Activated CD4-positive, alpha-beta T cell treated with anti-CD3 and anti-CD28 coated beads, Interleukin-2, amount 10 ng/mL, durations not matched to agents 7 days and 5 days (primary cell): ENCODE results near the gene TCF4. TPM values are rescaled to one million over a fixed set of nuclear protein-coding genes. Genes with fewer than 3 reads are reported as not detected.

Source experiments
- CTCF ChIA-PET: fragments of 350-600 bp; sonication (Branson Sonifier 250); formaldehyde crosslinking; loops from one replicate; lab custom pipeline; 2021; ENCODE audit warnings: antibody characterized with exemption; lab: Charles Lee
- POLR2A ChIA-PET: fragments of 350-600 bp; sonication (Branson Sonifier 250); formaldehyde crosslinking; loops from one replicate; lab custom pipeline; 2021; ENCODE audit warnings: antibody characterized with exemption; lab: Charles Lee
- DNase-seq: peaks from one replicate; pipeline ENCODE4 v3.0.0-alpha.2; 2020
- H3K27ac Mint-ChIP-seq: one replicate; pipeline ENCODE4 v1.8.0; 2021; ENCODE audit warnings: mild to moderate bottlenecking, moderate library complexity, mixed read lengths
- H3K27me3 Mint-ChIP-seq: one replicate; pipeline ENCODE4 v1.8.0; 2021; ENCODE audit warnings: mixed read lengths
- H3K36me3 Mint-ChIP-seq: one replicate; pipeline ENCODE4 v1.8.0; 2021; ENCODE audit warnings: low read depth, mixed read lengths
- H3K4me1 Mint-ChIP-seq: one replicate; pipeline ENCODE4 v1.8.0; 2021; ENCODE audit warnings: mixed read lengths
- H3K4me3 Mint-ChIP-seq: one replicate; pipeline ENCODE4 v1.8.0; 2021; ENCODE audit warnings: mild to moderate bottlenecking, moderate library complexity, mixed read lengths
- H3K9me3 Mint-ChIP-seq: one replicate; pipeline ENCODE4 v1.8.0; 2021; ENCODE audit warnings: mixed read lengths
- total RNA-seq, 2 experiments: library from RNA; stranded (reverse); gene quantifications; one replicate each; pipeline ENCODE4 v1.2.3, GENCODE V29; 2021

Gene TCF4
- total RNA-seq, 2 experiments from 2014 or later = 1.7 to 2.4 TPM

- H3K4me3 Mint-ChIP-seq = no peak overlapping the region
- no peaks in the 10 kb centered on the region for H3K4me1 Mint-ChIP-seq
- ChIA-PET CTCF (no interaction called here), POLR2A (no interaction called here)
- no peak for DNase-seq
- no peak overlapping the region for H3K27ac Mint-ChIP-seq
- H3K27me3 Mint-ChIP-seq = peaks cover 13% of the 10 kb centered on the region
- H3K36me3 Mint-ChIP-seq = no peaks in the 10 kb centered on the region
- H3K9me3 Mint-ChIP-seq = no peaks in the 10 kb centered on the region
Measured at GRCh38 chr18:55336438-55337100, 251.4 kb downstream of the TCF4 start.

- CTCF ChIA-PET = no interaction called here
- Mint-ChIP-seq H3K4me1 (no peaks in the 10 kb centered on the region), H3K27ac (no peak overlapping the region), H3K27me3 (peaks cover 13% of the 10 kb centered on the region), H3K9me3 (no peaks in the 10 kb centered on the region), H3K4me3 (no peak overlapping the region), H3K36me3 (no peaks in the 10 kb centered on the region)
- POLR2A ChIA-PET = no interaction called here
- DNase-seq = no peak
Measured at GRCh38 chr18:55334875-55335274, 253.1 kb downstream of the TCF4 start.

GRCh38 chr18:55331301-55331700 is 256.7 kb downstream of the TCF4 start:
- Mint-ChIP-seq H3K27me3 (peaks cover 5% of the 10 kb centered on the region), H3K4me1 (no peaks in the 10 kb centered on the region), H3K4me3 (no peak overlapping the region), H3K9me3 (no peaks in the 10 kb centered on the region), H3K27ac (no peak overlapping the region), H3K36me3 (no peaks in the 10 kb centered on the region)
- CTCF ChIA-PET = no interaction called here
- POLR2A ChIA-PET = no interaction called here
- DNase-seq = no peak

GRCh38 chr18:55328301-55328700 is 259.7 kb downstream of the TCF4 start:
- H3K27ac Mint-ChIP-seq = no peak overlapping the region
- H3K27me3 Mint-ChIP-seq = peaks cover 12% of the 10 kb centered on the region
- no peak overlapping the region for H3K4me3 Mint-ChIP-seq
- DNase-seq = no peak
- H3K9me3 Mint-ChIP-seq = no peaks in the 10 kb centered on the region
- no peaks in the 10 kb centered on the region for H3K36me3 Mint-ChIP-seq
- POLR2A ChIA-PET = no interaction called here
- no peaks in the 10 kb centered on the region for H3K4me1 Mint-ChIP-seq
- CTCF ChIA-PET = no interaction called here

- POLR2A ChIA-PET = no interaction called here
Measured at GRCh38 chr18:55327454-55327853, 260.5 kb downstream of the TCF4 start.

GRCh38 chr18:55326134-55326533 is 261.9 kb downstream of the TCF4 start:
- H3K4me1 Mint-ChIP-seq = peaks cover 6% of the 10 kb centered on the region
- no peaks in the 10 kb centered on the region for H3K36me3 Mint-ChIP-seq
- no peak overlapping the region for H3K27ac Mint-ChIP-seq
- H3K9me3 Mint-ChIP-seq = no peaks in the 10 kb centered on the region
- DNase-seq = no peak
- no peak overlapping the region for H3K4me3 Mint-ChIP-seq
- POLR2A ChIA-PET = no interaction called here
- CTCF ChIA-PET = no interaction called here
- H3K27me3 Mint-ChIP-seq = peaks cover 23% of the 10 kb centered on the region

More at GRCh38 chr18:55327454-55327853, 260.5 kb downstream of the TCF4 start:
- Mint-ChIP-seq H3K36me3 (no peaks in the 10 kb centered on the region), H3K27me3 (peaks cover 16% of the 10 kb centered on the region), H3K4me3 (no peak overlapping the region), H3K9me3 (no peaks in the 10 kb centered on the region), H3K4me1 (no peaks in the 10 kb centered on the region), H3K27ac (no peak overlapping the region)
- no peak for DNase-seq
- CTCF ChIA-PET = no interaction called here

- no peaks in the 10 kb centered on the region for H3K36me3 Mint-ChIP-seq
- H3K27me3 Mint-ChIP-seq = peaks cover 35% of the 10 kb centered on the region
- no peak for DNase-seq
- peaks cover 7% of the 10 kb centered on the region for H3K4me1 Mint-ChIP-seq
- H3K9me3 Mint-ChIP-seq = no peaks in the 10 kb centered on the region
- H3K4me3 Mint-ChIP-seq = no peak overlapping the region
- ChIA-PET POLR2A (no interaction called here), CTCF (no interaction called here)
- no peak overlapping the region for H3K27ac Mint-ChIP-seq
Measured at GRCh38 chr18:55324166-55324565, 263.8 kb downstream of the TCF4 start.

- H3K36me3 Mint-ChIP-seq = no peaks in the 10 kb centered on the region
- ChIA-PET CTCF (no interaction called here), POLR2A (no interaction called here)
- H3K4me1 Mint-ChIP-seq = peaks cover 7% of the 10 kb centered on the region
- DNase-seq = no peak
- no peak overlapping the region for H3K27ac Mint-ChIP-seq
- no peak overlapping the region for H3K4me3 Mint-ChIP-seq
- H3K9me3 Mint-ChIP-seq = no peaks in the 10 kb centered on the region
- peaks cover 38% of the 10 kb centered on the region for H3K27me3 Mint-ChIP-seq
Measured at GRCh38 chr18:55323051-55323994, 264.7 kb downstream of the TCF4 start.

GRCh38 chr18:55322178-55322735 is 265.7 kb downstream of the TCF4 start:
- peaks cover 7% of the 10 kb centered on the region for H3K4me1 Mint-ChIP-seq
- POLR2A ChIA-PET = no interaction called here
- no peak for DNase-seq
- CTCF ChIA-PET = no interaction called here
- H3K27me3 Mint-ChIP-seq = peaks cover 43% of the 10 kb centered on the region
- H3K4me3 Mint-ChIP-seq = peak overlapping the region; percentile 34
- no peak overlapping the region for H3K27ac Mint-ChIP-seq
- H3K36me3 Mint-ChIP-seq = no peaks in the 10 kb centered on the region
- no peaks in the 10 kb centered on the region for H3K9me3 Mint-ChIP-seq

GRCh38 chr18:55321265-55322177 is 266.5 kb downstream of the TCF4 start:
- H3K27ac Mint-ChIP-seq = no peak overlapping the region
- POLR2A ChIA-PET = no interaction called here
- peak; percentile 31 for DNase-seq
- peaks cover 9% of the 10 kb centered on the region for H3K4me1 Mint-ChIP-seq
- H3K27me3 Mint-ChIP-seq = peaks cover 43% of the 10 kb centered on the region
- peak overlapping the region; percentile 59 for H3K4me3 Mint-ChIP-seq
- CTCF ChIA-PET = interaction anchor here (0.6 kb wide), 1 partner anchor 13 kb away, joined by 3 read pairs; no protein-coding TSS in a partner anchor
- no peaks in the 10 kb centered on the region for H3K36me3 Mint-ChIP-seq
- no peaks in the 10 kb centered on the region for H3K9me3 Mint-ChIP-seq

- Mint-ChIP-seq H3K4me3 (no peak overlapping the region), H3K9me3 (no peaks in the 10 kb centered on the region), H3K36me3 (no peaks in the 10 kb centered on the region), H3K27me3 (peaks cover 43% of the 10 kb centered on the region), H3K27ac (no peak overlapping the region), H3K4me1 (peaks cover 11% of the 10 kb centered on the region)
- ChIA-PET POLR2A (no interaction called here), CTCF (no interaction called here)
- DNase-seq = no peak
Measured at GRCh38 chr18:55320424-55321264, 267.3 kb downstream of the TCF4 start.
